ENCODE data around the gene INHBC. TPM values are rescaled to one million over a fixed set of nuclear protein-coding genes. Genes with fewer than 3 reads are reported as not detected.

The INHBC gene
- total RNA-seq = not detected

- Histone ChIP-seq H3K36me3 (no peaks in the 10 kb centered on the region), H3K27ac (no peak within 1 kb of the TSS), H3K27me3 (no peaks in the 10 kb centered on the region), H3K9me3 (no peaks in the 10 kb centered on the region), H3K4me3 (no peak within 1 kb of the TSS), H3K4me1 (no peaks in the 10 kb centered on the region)
- peak in 1 of 2 donors; percentile 8 for DNase-seq
- TF ChIP-seq POLR2A (IDR thresholded peaks at IDR 0.05) (no peak), CTCF (IDR thresholded peaks at IDR 0.05) (no peak)
- intact Hi-C loops (cut with DNase I; ENCODE audit: low total_unique reads) = no loop called here
These were observed at the start of gene INHBC for GRCh38 chr12:57434517-57435223. Gene INHBC, plus strand, starts transcription at chr12:57434784. Its CDS starts 103 bp downstream, at chr12:57434887.

- DNase-seq = no peak
- intact Hi-C loops (cut with DNase I; ENCODE audit: low total_unique reads) = no loop called here
- no peaks in the 10 kb centered on the region for H3K27me3 ChIP-seq
- H3K27ac ChIP-seq = no peak overlapping the region
- H3K9me3 ChIP-seq = no peaks in the 10 kb centered on the region
- TF ChIP-seq POLR2A (IDR thresholded peaks at IDR 0.05) (no peak), CTCF (IDR thresholded peaks at IDR 0.05) (no peak)
- no peak overlapping the region for H3K4me3 ChIP-seq
- no peaks in the 10 kb centered on the region for H3K36me3 ChIP-seq
- H3K4me1 ChIP-seq = no peaks in the 10 kb centered on the region
These were observed 49.0 kb upstream of the INHBC start for GRCh38 chr12:57385586-57385985.

- no peaks in the 10 kb centered on the region for H3K36me3 ChIP-seq
- H3K27me3 ChIP-seq = no peaks in the 10 kb centered on the region
- H3K4me1 ChIP-seq = no peaks in the 10 kb centered on the region
- no peak for TF ChIP-seq CTCF (IDR thresholded peaks at IDR 0.05)
- no peak for TF ChIP-seq POLR2A (IDR thresholded peaks at IDR 0.05)
- no peak for DNase-seq
- H3K4me3 ChIP-seq = no peak overlapping the region
- no peaks in the 10 kb centered on the region for H3K9me3 ChIP-seq
- H3K27ac ChIP-seq = no peak overlapping the region
- intact Hi-C loops (cut with DNase I; ENCODE audit: low total_unique reads) = no loop called here
These were observed 48.3 kb upstream of the INHBC start for GRCh38 chr12:57386187-57386720.

GRCh38 chr12:57388425-57388824, 46.2 kb upstream of the INHBC start:
- DNase-seq = no peak
- intact Hi-C loops (cut with DNase I; ENCODE audit: low total_unique reads) = no loop called here
- no peak overlapping the region for H3K4me3 ChIP-seq
- H3K27ac ChIP-seq = no peak overlapping the region
- no peak for TF ChIP-seq POLR2A (IDR thresholded peaks at IDR 0.05)
- no peak for TF ChIP-seq CTCF (IDR thresholded peaks at IDR 0.05)
- H3K9me3 ChIP-seq = no peaks in the 10 kb centered on the region
- H3K4me1 ChIP-seq = no peaks in the 10 kb centered on the region
- H3K36me3 ChIP-seq = no peaks in the 10 kb centered on the region
- H3K27me3 ChIP-seq = no peaks in the 10 kb centered on the region

DNA sequence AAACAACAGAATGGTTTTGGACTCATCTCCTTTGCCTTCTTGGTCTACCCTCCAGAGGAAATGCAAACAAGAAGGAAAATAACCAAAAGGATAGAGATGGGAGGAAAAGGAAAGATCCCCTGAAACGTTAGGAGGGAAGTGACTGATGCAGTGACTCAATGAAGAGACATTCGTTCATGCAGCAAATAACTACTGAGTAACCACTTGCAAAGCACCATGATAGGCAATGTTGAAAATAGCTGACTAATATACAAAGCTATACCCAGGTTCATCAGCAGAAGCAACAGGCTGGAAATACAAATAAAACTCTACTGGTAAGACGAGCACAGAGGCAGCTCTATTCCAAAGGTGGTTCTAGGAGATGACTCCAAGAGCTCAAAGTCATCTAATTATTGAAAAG, 45.6 kb upstream of the INHBC start:
- no peaks in the 10 kb centered on the region for H3K9me3 ChIP-seq
- no peak for TF ChIP-seq CTCF (IDR thresholded peaks at IDR 0.05)
- no peak for TF ChIP-seq POLR2A (IDR thresholded peaks at IDR 0.05)
- intact Hi-C loops (cut with DNase I; ENCODE audit: low total_unique reads) = no loop called here

More for the DNA sequence above, 45.6 kb upstream of the INHBC start:
- no peaks in the 10 kb centered on the region for H3K36me3 ChIP-seq
- DNase-seq = no peak
- no peaks in the 10 kb centered on the region for H3K4me1 ChIP-seq
- H3K27me3 ChIP-seq = no peaks in the 10 kb centered on the region
- no peak overlapping the region for H3K4me3 ChIP-seq
- no peak overlapping the region for H3K27ac ChIP-seq

Measured in uterus (tissue), 4 donors.